ENCODE results near the gene PSMB4.

The PSMB4 gene

GRCh38 chr1:151443846-151444782 is 44.7 kb downstream of the PSMB4 start:
- DNase-seq = peak; percentile 23 to 74

DNA sequence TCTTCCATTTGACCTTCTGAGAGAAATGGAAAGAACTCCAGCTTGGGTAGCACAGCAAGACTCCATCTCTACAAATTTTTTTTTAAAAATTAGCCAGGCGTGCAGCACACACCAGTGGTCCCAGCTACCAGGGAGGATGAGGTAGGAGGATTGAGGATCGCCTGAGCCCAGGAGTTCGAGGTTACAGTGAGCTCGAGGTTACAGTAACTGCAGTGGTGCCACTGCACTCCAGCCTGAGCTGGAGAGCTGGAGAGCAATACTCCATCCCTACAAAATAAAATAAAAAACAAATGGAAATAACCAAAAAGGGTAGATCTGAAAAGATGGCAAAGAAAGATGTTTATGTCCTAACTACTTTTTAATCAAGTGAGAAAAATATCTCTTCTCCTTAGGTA is 45.4 kb downstream of the PSMB4 start:
- no peak for DNase-seq

- no peak for DNase-seq
Observed at GRCh38 chr1:151447696-151448095, 48.3 kb downstream of the PSMB4 start.
